GM19395 (cell line): ENCODE measurements around the gene KIF22.
A peak's percentile ranks its signal among the peaks of the same experiment; 100 is the strongest.
"Not testable (repeated sequence)": the region's sequence is repeated elsewhere in the genome, so short reads cannot be mapped to it uniquely, and the experiment has no call there.

Experiments
- ATAC-seq: cut with Tn5 transposase; IDR thresholded peaks from one replicate; pipeline ENCODE4 v1.9.1; 2021; ENCODE audit warnings: mild to moderate bottlenecking, moderate library complexity; ENCODE audit not compliant: unreplicated experiment

The KIF22 gene

DNA sequence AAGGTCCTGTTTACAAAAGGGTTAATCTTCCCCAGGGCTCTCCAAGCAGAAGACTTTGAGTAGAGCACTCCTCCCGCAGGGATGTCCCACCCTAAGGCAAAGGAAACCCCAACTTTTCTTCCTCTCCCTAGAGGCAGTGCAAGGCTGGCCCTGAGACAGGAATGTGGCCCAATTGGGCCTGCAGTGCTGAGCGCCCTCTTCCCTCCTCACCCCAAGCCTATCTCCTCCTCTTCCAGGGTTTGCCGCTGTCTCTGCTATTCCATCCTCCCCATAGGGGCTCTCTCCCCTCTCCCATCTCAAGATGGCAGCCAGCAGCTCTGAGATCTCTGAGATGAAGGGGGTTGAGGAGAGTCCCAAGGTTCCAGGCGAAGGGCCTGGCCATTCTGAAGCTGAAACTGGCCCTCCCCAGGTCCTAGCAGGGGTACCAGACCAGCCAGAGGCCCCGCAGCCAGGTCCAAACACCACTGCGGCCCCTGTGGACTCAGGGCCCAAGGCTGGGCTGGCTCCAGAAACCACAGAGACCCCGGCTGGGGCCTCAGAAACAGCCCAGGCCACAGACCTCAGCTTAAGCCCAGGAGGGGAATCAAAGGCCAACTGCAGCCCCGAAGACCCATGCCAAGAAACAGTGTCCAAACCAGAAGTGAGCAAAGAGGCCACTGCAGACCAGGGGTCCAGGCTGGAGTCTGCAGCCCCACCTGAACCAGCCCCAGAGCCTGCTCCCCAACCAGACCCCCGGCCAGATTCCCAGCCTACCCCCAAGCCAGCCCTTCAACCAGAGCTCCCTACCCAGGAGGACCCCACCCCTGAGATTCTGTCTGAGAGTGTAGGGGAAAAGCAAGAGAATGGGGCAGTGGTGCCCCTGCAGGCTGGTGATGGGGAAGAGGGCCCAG is 22.4 kb downstream of the KIF22 start:
- ATAC-seq: no peak

DNA sequence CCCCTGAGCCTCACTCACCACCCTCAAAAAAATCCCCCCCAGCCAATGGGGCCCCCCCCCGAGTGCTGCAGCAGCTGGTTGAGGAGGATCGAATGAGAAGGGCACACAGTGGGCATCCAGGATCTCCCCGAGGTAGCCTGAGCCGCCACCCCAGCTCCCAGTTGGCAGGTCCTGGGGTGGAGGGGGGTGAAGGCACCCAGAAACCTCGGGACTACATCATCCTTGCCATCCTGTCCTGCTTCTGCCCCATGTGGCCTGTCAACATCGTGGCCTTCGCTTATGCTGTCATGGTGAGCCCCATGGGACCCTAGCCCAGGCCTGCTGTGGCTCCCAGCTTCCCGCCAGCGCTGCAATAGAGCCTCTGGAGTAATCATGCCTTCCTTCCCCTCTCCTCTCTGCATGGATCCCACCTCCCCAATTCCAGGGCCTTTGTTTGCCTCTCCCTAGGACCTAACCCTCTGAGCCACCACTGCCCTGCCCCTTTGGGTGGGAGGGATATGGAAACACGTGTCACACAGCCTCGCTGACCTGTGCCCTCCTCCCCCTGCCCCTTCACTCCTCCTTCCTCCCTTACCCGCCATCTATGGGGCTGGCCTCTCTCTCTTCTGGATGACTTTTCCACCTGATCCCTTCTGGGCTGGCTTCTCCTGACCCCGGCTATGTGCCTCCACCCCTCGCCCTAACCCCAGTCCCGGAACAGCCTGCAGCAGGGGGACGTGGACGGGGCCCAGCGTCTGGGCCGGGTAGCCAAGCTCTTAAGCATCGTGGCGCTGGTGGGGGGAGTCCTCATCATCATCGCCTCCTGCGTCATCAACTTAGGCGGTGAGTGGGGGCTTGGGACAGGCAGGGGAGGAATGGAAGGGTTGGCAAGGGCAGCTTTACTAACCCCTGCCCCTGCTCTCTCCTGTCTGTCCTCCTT is 23.4 kb downstream of the KIF22 start:
- no peak for ATAC-seq

DNA sequence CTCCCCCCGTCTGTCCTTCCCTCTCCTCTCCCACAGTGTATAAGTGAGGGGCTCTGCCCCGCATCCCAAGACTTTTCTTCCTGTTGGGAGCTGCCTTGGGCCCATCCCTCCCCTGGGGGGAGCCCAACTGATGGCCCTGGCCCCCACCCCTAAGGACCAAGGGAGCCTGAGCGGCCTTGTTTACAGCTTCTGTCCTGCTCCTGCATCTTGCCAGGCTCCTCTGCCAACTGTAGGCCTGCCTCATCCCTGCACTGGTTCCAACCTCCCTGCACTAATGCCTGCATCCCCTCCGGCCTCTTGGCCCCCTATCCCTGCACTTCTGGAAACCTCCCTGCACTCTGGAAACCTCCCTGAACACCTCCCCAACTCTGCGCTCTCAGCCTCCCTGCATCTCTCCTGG is 24.0 kb downstream of the KIF22 start:
- ATAC-seq: no peak

DNA sequence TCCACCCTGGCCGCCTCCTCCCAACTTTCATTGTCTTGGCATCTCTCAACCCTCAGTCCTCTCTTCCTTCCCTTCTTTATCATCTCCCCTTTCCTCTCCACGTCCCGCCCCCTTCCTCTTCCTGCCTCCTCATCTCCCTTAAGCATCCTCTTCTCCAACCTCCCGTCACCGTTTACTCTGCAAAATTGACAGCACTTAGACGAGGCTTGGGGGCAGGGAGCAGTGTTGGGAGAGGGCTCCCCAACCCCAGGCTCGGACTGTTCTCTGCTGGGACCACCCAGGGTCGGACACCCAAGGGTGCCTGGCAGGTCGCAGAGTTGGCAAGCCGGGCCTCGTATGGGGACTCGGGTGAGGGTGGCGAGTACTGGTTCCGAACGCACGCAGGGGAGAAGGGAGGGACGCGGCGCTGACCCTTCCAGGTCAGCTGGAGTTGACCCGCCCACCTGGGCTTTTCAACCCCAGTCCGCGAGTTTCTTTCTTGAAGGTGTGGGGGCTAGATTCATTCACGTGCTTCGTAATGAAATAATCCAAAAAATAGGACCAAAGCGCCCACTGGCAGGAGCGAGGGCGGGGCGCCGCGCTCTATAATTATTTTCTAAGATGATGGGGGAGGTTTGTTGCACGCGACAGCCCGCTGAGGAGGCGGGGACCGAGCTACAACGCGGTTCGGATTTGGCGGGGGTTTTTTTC is 24.6 kb downstream of the KIF22 start:
- no peak for ATAC-seq

DNA sequence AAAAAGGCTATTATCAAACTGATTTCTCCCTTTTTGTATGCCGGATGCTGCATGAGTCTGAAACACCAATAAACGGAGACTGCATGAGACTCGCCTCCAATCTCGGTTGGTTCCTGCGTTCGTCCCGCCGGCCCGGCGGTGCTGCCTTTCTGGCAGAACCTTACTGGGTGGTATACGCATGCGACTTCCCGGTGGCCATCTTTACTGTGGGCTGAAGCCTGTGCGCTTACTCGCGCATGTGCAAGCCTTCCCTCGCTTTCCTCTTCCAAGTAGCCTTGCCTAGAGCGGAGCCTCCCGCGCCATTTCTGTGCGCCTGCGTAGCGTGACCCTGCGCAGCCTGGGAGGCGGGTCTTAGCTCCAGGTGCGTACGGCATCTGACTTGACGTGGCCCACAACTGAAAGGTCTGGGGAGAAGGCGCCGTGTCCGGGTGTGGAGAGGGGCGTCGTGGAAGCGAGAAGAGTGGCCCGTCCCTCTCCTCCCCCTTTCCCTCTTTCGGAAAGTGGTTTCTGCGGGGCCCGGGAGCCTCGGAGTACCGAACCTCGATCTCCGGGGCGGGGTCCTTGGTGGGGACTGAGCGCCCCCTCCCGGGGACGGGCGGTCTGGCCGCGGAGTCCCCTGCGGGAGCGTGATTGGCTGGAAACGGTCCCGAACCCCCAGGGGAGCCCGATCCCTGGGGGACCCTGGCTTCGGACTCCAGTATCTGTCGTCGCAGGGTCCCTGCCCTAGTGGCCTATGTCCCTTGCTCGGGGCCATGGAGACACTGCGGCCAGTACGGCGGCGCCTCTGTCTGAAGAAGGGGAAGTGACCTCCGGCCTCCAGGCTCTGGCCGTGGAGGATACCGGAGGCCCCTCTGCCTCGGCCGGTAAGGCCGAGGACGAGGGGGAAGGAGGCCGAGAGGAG is 25.5 kb downstream of the KIF22 start, which contains the start of gene PAGR1:
Gene PAGR1 (plus strand): TSS at position 360 of the 901 bp plus-strand sequence. CDS start 374 bp downstream, at position 734.
- peak; percentile 65 for ATAC-seq

DNA sequence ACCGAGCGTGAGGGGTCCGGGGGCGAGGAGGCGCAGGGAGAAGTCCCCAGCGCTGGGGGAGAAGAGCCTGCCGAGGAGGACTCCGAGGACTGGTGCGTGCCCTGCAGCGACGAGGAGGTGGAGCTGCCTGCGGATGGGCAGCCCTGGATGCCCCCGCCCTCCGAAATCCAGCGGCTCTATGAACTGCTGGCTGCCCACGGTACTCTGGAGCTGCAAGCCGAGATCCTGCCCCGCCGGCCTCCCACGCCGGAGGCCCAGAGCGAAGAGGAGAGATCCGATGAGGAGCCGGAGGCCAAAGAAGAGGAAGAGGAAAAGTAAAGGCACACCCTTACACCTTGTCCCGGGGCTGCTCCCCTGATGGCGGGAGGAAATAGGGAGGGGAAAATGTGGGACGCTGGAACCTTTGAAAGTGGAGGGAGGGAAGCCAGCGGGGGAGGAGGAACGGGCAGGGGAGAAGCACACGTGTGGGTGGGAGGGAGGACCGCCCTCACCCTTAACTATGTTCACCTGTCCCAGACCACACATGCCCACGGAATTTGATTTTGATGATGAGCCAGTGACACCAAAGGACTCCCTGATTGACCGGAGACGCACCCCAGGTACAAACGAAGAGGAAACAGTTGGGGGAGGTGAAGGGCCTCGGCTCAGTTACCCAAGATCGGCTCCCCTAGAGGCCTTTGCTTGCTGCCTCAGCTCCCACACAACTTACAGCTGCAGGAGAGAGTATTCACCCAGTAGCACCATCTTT is 26.3 kb downstream of the KIF22 start:
- peak; percentile 10 for ATAC-seq

DNA sequence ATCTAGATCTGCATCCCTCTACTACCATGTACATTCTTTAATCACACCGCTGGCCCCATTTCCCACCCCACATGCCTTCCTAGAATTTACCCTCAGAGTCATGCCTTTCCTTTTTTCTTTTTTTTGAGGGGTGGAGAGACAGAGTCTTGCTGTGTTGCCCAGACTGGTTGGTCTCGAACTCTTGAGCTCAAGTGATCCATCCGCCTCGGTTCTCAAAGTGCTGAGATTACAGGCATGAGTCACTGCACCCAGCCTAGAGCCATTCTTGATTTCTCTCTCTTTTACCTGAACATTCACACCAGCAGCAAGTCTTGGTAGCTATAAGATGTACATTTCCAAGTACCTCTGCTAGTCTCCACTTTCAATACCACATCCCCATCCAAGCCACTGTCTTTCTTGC is 27.5 kb downstream of the KIF22 start:
- ATAC-seq: no peak

DNA sequence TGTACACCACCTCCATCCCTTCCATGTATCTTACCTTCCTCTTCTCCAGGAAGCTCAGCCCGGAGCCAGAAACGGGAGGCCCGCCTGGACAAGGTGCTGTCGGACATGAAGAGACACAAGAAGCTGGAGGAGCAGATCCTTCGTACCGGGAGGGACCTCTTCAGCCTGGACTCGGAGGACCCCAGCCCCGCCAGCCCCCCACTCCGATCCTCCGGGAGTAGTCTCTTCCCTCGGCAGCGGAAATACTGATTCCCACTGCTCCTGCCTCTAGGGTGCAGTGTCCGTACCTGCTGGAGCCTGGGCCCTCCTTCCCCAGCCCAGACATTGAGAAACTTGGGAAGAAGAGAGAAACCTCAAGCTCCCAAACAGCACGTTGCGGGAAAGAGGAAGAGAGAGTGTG is 29.0 kb downstream of the KIF22 start:
- ATAC-seq: no peak

DNA sequence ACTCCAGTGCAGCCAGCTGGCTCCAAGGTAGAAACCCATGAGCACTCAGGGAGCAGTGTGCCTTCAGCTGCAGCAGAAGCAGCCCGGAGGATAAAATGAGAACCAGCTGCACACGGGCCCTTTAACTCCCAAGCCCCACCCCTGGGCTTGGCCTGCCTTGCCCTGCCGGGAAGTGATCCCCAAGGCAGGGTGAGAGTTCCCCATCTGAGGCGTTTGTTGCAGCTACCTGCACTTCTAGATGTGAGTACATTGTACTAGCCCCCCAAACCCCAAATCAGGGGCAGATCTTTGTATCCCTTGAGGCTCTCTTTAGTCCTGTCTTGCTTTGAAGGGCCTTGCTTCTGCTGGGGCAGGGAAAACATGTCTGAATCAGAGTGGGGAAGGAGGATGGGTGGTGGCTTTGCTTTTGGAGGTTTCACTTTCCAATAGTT is 29.7 kb downstream of the KIF22 start, which contains the start of gene MVP:
Gene MVP (plus strand): TSS at position 192 of the 431 bp plus-strand sequence. CDS start 10,088 bp downstream, outside the sequence.
- no peak for ATAC-seq

DNA sequence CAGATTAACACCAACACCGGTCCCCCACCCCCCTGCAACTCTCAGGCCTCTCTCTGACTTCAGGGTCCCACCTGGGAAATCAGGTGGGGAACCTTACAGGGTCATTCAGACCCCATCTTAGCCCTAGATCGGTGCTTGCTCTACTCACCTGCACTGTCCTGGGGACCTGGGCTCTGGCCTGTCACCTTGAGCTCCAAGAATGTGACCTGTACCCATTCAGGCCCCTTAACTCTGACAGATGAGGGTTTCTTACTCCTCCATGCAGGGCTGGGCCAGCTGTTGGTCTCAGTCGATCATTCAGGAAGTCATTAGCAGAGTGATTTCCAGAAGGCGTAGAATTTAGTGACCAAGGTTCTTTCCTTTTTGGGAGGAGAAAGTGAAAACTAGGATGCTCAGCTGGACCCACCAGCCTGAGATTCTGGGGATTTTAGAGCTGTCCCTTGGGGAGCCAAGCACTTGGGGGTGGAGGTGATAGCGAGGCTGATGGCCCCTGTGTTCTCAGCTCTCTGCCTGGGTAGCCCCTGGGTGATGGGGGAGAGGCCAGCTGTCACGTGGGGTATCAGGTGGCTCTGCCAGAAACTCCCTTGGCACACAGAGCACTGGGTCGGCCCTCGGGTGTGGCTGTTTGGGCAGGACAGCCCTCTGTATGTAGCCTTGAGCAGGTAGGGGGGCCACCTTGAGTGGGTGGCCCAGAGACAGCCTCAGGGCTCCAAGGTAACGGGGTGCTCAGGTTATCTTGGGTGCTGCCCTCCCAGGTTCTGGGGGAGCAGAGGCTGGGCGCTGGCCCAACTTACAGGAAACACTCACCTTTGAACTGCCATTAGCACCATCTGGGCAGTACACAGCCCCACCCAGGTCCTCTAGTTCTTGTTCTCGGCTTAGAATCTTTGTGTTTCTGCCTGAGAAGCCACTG is 30.4 kb downstream of the KIF22 start:
- no peak for ATAC-seq

DNA sequence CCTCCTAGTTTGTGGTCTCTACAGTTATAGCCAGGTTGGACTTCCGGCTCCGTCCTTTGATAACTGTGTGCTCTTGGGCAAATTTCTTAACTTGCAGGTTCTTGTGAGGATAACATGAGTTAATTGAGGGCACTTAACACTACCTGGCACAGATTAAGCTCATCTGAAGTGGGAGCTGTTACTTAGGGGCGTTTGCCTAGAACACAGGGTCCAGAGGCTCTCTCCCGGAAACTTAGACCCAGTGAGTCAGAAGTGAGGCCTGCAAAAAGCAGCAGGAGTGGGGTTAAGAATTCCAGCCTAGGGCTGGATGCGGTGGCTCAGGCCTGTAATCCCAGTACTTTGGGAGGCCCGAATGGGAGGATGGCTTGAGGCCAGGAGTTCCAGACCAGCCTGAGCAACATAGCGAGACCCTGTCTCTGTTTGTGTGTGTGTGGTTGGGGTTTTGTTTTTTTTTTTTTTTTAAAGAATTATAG is 31.1 kb downstream of the KIF22 start:
- no peak for ATAC-seq

DNA sequence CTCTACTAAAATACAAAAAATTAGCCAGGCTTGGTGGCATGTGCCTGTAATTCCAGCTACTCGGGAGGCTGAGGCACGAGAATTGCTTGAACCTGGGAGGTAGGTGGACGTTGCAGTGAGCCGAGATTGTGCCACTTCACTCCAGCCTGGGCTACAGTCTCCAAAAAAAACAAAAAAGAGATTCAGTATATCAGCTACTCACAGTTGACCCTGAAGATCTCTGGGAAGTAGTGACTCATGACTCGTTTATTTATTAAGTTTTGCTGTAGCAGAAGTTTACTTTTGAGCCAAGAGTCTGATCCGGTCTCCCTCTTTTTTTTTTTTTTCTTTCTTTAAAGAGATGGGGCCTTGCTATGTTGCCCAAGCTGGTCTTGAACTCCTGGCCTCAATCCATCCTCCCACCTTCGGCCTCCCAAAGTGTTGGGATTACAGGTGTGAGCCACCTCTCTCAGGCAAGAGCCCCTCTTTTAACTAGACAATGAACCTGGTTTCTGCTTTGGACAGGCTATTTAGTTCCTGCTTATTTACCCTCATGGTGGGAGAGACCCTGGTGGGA is 34.1 kb downstream of the KIF22 start:
- no peak for ATAC-seq

DNA sequence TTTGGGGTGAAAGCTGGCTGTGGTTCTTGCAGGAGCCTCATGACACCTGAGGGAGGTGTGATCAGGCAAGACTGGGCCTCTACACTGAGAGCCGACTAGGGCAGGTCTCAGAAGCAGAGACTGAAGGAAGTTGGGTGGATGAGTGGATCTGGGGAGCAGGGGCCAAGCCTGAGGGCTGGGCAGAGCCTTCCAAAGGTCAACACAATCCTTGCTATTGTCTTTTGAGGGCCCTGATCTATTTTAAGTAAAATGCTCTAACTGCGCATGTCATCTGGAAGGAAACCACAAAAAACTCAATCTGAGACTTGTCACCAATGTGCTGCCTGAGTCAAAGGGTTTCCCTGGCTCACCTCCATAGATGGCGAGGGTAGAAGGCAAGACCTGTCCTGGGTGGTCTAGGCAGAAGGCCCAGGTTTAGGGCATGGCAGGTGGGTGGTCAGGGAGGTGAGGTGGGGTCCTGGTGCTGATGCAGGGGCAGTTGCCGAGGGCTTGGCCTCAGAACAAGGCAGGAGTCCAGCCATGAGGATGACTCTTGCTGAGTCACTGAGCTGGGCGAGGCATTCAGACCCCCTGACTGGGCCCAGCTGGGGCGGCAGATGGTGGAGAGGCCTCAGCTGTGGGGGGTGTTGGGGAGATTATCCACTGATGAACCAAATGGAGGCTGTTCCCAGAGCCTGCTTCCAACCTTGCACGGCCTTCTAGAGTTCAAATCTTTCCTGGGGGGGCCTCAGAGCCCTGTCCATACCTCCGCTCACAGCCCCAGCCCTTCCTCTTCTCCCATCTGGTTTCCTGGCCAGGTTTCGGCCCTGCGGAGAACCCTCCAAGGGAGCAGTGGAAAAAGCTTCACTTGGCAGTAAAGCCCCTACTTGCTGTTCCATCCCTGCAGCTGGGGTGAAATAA is 34.8 kb downstream of the KIF22 start:
- ATAC-seq: no peak

DNA sequence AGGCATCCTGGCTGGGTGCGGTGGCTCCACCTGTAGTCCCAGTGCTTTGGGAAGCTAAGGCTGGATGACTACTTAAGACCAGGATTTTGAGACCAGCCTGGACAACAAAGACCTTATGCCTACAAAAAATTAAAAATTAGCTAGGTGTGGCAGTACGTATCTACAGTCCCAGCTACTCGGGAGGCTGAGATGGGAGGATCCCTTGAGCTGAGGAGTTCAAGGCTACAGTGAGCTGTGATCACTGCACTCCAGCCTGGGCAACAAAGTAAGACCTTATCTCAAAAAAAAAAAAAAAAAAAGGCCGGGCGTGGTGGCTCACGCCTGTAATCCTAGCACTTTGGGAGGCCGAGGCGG is 35.8 kb downstream of the KIF22 start:
- no peak for ATAC-seq

DNA sequence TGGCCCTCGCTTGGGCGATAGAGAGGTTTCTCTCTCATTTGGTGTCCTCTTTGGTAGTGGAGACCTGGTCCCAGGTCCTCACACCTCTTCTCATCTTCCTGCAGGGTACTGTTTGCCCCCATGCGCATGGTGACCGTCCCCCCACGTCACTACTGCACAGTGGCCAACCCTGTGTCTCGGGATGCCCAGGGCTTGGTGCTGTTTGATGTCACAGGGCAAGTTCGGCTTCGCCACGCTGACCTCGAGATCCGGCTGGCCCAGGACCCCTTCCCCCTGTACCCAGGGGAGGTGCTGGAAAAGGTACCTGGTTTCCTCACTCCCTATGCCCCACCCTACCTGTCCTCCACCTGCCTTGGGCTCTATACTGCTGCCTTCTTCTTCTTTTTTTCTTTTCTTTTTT is 40.2 kb downstream of the KIF22 start:
- no peak for ATAC-seq

DNA sequence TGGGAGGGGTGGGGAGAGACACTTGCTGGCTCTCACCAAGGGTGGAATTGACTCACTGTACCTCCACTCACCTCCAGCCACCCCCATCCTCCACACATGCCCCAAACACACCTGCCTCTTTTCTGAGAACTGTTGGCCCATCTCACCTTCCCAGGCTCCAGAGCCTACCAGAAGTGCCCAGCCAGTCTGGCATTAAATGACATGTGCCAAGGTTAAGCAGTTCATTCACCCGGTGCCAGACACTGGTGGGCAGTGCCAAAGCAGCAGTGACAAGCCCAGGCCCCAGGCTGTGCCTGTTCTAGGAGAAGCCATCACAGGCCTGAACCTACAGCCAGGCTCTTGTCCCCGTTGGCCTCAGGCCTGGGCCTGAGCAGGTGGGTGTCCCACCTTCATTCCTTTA is 40.9 kb downstream of the KIF22 start:
- ATAC-seq: no peak

DNA sequence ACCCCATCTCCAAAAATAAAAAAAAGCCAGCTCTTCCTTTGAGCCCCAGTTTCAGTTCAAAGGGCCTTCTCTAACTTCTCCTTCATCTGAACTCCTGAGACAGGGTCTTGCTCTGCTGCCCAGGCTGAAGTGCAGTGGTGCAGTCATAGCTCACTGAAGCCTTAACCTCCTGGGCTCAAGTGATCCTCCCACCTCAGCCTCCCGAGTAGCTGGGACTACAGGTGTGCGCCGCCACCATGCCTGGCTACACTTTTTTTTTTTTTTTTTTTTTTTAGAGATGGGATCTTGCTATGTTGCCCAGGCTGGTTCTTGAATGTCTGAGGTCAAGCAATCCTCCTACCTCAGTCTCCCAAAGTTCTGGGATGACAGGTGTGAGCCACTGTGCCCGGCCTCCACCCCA is 42.7 kb downstream of the KIF22 start:
- ATAC-seq: not testable (repeated sequence)
